ENCODE data around the gene NPPA.
A peak's percentile ranks its signal among the peaks of the same experiment; 100 is the strongest.

NPPA gene

DNA sequence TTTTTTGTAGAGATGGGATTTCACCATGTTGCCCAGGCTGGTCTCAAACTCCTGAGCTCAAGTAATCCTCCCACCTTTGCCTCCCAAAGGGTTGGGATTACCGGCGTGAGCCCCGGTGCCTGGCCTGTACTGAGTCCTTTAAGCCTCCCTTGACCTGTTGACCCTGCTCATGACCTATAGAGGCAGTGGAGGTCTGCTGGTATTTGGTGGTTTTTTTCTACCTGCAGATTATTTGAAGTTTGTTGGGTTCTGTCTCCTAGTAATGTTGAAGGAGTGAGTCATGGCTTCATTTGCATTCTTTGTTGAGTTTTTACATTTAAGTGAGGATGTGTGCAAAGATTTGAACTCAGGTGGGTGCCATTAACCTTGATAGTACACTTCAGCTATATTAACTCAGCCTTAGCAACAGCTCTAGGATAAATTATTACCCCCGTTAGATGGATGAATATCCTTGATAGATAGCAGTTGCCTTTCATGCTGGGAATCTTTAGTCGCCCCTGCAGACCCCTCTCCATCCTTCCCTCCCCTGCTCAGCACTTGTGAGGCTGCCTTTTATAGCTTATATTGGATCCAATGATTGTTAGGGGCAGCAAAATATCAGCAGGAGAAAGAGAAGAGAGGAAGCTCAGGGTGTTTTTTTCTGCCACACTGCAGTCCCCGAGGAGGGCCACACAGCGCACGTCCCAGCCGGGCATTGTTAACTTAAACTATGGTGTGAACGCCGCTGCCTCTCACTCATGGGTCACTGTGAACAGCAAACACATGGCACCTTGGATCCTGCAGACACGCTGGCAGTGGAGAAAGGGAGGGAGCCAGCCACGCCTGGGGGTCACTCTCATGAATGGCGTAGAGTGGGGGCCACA lies 26.0 kb upstream of the NPPA start:
- DNase-seq = no peak

DNA sequence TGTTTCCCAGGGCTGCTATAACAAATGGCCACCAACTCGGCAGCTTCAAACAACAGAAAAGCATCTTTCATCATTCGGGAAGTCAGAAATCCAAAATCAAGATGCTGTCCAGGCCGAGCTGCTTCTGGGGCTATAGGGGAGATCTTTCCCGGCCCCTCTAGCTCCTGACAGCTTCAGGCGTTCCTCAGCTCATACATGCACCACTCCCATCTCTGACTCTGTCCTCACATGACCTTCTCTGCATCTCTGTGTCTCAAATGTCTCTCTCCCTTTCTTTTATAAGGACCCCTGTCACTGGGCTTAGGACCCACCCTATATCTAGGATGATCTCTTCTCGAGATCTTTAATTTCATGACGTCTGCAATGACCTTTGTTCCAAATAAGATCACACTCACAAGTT lies 25.0 kb upstream of the NPPA start:
- no peak for DNase-seq

DNA sequence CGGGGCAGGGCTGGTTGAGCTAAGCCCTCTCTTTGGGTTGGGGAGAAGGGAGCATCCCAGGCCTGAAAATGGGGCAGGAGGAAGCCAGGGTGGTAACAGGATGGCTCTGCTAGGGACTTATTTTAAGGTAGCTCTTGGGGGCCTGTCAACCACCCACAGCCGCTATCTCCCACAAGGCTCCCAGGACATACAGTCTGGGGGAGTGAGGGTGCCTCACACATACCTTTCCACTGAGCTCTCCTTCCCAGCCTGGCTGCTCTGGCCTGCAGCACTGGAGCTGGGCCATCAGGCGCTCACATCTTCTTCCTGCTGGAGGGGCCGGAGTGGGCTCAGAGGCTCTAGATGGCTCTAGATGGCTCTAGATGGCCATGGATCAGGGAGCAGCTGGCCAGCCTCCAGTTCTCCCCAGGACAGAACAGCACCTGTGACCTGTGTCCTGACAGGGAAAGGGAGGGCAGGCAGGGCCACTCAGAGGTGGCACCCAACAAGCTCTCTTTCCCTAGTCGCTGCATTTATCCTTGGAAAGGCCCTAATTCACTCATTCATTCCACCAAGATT lies 22.1 kb upstream of the NPPA start:
- DNase-seq = no peak

GRCh38 chr1:11869104-11869503 lies 21.5 kb upstream of the NPPA start:
- DNase-seq = no peak

DNA sequence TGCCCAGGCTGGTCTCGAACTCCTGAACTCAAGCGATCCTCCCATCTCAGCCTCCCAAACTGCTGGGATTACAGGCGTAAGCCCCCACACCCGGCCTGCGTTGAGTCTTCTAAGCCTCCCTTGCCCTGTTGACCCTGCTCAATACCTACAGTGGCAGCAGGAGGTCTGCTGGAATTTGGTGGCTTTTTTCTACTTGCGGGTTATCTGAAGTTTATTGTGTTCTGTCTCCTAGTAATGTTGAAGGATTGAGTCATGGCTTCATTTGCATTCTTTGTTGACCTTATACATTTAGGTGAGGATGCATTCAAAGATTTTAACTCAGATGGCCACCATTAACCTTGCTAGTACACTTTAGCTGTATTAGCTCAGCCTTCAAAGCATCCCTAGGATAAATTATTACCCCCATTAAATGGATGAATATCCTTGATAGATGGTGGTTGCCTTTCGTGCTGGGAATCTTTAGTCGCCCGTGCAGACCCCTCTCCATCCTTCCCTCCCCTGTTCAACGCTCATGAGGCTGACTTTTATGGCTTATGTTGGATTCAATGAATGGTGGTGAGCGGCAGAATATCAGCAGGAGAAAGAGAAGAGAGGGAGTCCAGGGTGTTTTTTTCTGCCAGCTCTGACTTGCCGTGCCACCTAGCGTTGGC lies 20.9 kb upstream of the NPPA start:
- DNase-seq = no peak

- DNase-seq = no peak
Measured at GRCh38 chr1:11862890-11863289, 15.3 kb upstream of the NPPA start.

GRCh38 chr1:11860587-11860986 lies 13.0 kb upstream of the NPPA start:
- no peak for DNase-seq

- DNase-seq = no peak
Measured at GRCh38 chr1:11860083-11860482, 12.5 kb upstream of the NPPA start.

DNA sequence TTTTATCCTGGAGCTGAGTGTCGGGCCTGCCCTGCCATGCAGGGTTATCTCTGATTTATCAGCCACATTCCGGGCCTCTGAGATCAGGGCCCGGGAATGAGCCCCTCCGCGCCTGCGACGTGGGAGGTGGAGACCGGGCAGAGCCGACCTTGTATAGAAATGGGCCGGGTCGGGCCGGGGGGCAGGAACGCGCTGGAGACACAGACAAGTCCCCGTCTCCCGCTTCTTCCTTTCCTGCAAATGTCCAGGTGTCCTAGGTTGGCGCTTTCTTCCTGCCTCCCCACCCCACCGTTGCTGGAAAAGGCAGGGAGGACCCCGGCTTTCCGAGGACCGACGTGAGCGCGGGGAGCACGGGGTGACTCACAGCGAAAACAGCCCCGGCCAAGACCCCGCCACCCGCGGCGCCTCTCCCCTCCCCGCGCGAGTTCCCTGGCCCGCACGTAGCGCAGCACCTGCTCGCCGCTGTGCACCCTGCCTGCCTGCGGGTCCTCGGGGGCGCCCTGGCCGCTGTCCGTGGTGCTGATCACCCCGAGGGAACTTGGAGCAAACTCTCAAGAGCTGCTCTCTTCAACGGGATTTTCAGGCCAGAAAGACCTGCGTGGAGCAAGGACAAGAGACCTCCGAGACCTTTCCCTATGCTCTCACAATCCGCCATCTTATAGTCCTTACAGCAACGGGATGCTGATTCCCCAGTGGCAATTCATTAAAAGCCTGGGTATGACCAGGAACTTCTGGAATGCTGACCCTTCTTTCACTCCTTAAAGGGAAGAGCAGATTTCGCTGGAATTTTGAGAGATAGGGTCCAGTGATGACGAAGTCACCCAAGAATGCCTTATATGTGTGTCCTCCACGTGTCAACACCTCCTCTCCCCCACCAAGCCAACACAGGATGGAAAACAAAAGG lies 11.6 kb upstream of the NPPA start:
- peak; percentile 50 to 57 for DNase-seq

DNA sequence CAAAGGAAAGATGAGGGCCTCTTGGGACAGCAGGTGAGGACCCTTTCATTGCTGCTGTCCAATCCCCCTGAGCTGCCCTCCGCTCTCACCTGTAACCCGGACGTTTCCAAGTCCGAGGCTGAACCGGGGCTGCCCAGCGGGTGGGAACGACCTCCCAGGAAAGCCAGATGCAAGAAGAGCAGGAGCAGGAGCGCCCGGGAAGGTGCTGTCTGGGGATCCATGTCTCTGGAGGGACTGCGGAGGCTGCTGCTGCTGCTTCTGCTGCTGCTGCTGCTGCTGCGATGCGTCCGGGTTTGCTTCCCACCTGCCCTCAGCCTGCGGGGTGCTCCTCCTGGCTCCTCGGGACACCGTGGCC lies 11.0 kb upstream of the NPPA start, which contains the start of gene NPPB:
NPPB (minus strand) TSS at position 333 of the 355 bp plus-strand sequence; CDS start at position 221, 112 bp downstream.
- DNase-seq = no peak

GRCh38 chr1:11858158-11858557 lies 10.6 kb upstream of the NPPA start:
- DNase-seq = no peak

- DNase-seq = no peak
Measured at GRCh38 chr1:11857164-11857851, 9.7 kb upstream of the NPPA start.

- DNase-seq = no peak
Measured at GRCh38 chr1:11856698-11857097, 9.1 kb upstream of the NPPA start.

GRCh38 chr1:11855430-11855829 lies 7.8 kb upstream of the NPPA start:
- DNase-seq = no peak

- DNase-seq = no peak
Measured at GRCh38 chr1:11854519-11854918, 6.9 kb upstream of the NPPA start.

GRCh38 chr1:11851180-11851579 lies 3.6 kb upstream of the NPPA start:
- no peak for DNase-seq

- no peak for DNase-seq
Measured at GRCh38 chr1:11850156-11850555, 2.6 kb upstream of the NPPA start.

GRCh38 chr1:11848373-11848700 lies 754 bp upstream of the NPPA start:
- DNase-seq = no peak

GRCh38 chr1:11845641-11846335 lies 1.8 kb downstream of the NPPA start:
- DNase-seq = peak in 1 of 2 donors; percentile 3

DNA sequence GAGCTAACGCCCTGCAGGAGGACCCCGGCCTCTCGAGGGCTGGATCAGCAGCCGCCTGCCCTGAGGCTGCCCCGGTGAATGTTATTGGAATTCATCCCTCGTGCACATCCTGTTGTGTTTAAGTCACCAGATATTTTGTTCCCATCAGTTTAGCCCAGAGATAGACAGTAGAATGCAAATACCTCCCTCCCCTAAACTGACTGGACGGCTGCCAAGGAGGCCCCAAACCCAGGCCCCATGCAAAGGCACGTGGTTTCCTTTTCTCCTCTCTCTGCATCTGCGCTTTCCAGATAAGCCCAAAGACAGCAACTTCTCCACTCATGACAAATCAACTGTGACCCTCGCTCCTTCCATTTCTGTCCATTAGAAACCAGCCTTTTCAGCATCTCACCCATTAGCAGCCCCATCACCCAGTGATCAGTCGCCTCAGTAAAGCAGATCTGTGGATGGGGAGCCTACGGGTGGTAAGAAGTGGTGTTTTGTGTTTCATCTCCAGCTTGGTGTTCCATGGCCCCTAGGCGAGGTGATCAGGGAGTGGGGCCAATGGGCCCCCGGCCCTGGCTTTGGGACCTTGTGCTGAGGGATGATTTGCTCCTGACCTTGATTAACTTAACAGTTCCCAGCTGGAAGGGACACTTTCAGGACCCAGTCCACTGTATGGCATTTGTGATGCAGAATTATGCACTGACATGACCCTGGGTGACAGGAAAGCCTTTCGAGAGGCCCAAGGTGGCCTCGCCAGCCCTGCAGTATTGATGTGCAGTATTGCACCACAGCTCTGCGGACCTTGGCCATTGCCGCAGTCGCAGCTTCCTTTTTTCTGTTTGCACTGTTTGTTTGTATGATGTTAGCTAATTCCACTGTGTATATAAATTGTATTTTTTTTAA lies 5.2 kb downstream of the NPPA start:
- DNase-seq = no peak

Measured in CD4-positive, alpha-beta T cell treated with Interleukin-4 for 1 hour (primary cell).